Measurements from ENCODE around the gene RBMX. TPM values are rescaled to one million over a fixed set of nuclear protein-coding genes. Genes with fewer than 3 reads are reported as not detected.

Gene RBMX
- total and polyA plus RNA-seq, 2 of the 4 experiments (the other 2 are of a cell fraction) = 151 to 337 TPM

DNA sequence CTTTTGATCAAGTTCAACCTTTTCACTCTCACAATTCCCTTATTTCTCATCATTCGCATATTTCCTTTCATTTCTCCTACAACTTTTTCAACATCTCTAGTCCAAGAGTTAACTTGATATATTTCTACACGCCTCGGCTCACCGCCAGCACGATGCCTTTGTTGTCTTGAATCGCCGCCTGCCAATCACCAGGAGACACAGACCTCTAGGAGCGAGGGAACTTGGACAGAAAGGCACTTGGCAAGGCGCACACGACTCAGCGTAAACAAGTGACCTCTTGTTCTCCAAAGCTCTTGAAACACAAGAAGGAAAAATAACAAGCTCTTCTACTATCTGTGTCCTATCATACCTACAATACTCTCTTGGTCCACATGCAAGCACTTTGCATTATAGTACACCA, 27.1 kb upstream of the RBMX start:
- no peak overlapping the region for H2BK15ac ChIP-seq (ENCODE audit: low read depth, low read length)
- no peak overlapping the region for H2AK9ac ChIP-seq (replicated peaks; ENCODE audit: low read depth, low read length, poor library complexity)
- no peaks in the 10 kb centered on the region for H4K20me1 ChIP-seq (ENCODE audit: insufficient read depth, low read length)
- no peak overlapping the region for H2AFZ ChIP-seq (replicated peaks; ENCODE audit: low read length, poor library complexity)
- no peaks in the 10 kb centered on the region for H3K27me3 ChIP-seq (ENCODE audit: control insufficient read depth, insufficient read depth, low read length)
- H3K79me1 ChIP-seq (ENCODE audit: low read depth in 1 of 2, low read length in 2 of 2) = no peaks in the 10 kb centered on the region
- DNase-seq (no peak), ATAC-seq (ENCODE audit: low read depth) (no peak)
- no peak overlapping the region for H4K5ac ChIP-seq (ENCODE audit: low read depth, low read length)
- no peak overlapping the region for H2BK5ac ChIP-seq (ENCODE audit: low read depth, low read length, poor library complexity, severe bottlenecking)
- no peak overlapping the region for H3K56ac ChIP-seq (ENCODE audit: extremely low read depth, insufficient read depth, low read length)
- no peaks in the 10 kb centered on the region for H3K36me3 ChIP-seq (ENCODE audit: control insufficient read depth, insufficient read depth, low read length)
- no peak overlapping the region for H3K9ac ChIP-seq (ENCODE audit: low read depth, low read length)
- no peak overlapping the region for H3K14ac ChIP-seq (replicated peaks; ENCODE audit: low read depth, low read length)
- no peaks in the 10 kb centered on the region for H3K4me1 ChIP-seq (ENCODE audit: control insufficient read depth, insufficient read depth, low read length)
- H4K91ac ChIP-seq (ENCODE audit: insufficient read depth, low read depth, low read length) = no peak overlapping the region
- ChIA-PET POLR2A (ENCODE audit: unreplicated experiment) (no interaction called here), CTCF (no interaction called here)
- no peak overlapping the region for H3K4me3 ChIP-seq (ENCODE audit: insufficient read depth, low read depth, low read length)
- TF ChIP-seq MAFK (IDR thresholded peaks at IDR 0.05; ENCODE audit: low read depth, low read length) (no peak), NFE2L2 (IDR thresholded peaks at IDR 0.05; ENCODE audit: low read depth, low read length) (no peak), CHD1 (IDR thresholded peaks at IDR 0.05; ENCODE audit: low read depth, low read length) (no peak), RAD21 (IDR thresholded peaks at IDR 0.05; ENCODE audit: low read length) (no peak), USF2 (IDR thresholded peaks at IDR 0.05; ENCODE audit: low read depth, low read length) (no peak), RFX5 (IDR thresholded peaks at IDR 0.05; ENCODE audit: low read depth, low read length) (no peak)
- H2BK120ac ChIP-seq (ENCODE audit: low read depth, low read length) = no peak overlapping the region
- WGBS, 2 experiments (ENCODE audit: extremely low coverage in 2 of 2, insufficient read length in 1 of 2) = 72 to 100% methylated on average over 1 to 8 of the region's 11 CpGs
- H3K9me3 ChIP-seq (ENCODE audit: control insufficient read depth, insufficient read depth, low read length) = no peaks in the 10 kb centered on the region
- no peak overlapping the region for H3K18ac ChIP-seq (ENCODE audit: low read depth, low read length)
- H3K27ac ChIP-seq (ENCODE audit: insufficient read depth, low read length) = no peak overlapping the region
- H2BK20ac ChIP-seq (ENCODE audit: low read depth, low read length) = no peak overlapping the region
- H2AK5ac ChIP-seq (ENCODE audit: low read depth, low read length) = no peak overlapping the region
- intact Hi-C loops (cut with micrococcal nuclease) = no loop called here
- no peak overlapping the region for H3K4ac ChIP-seq (ENCODE audit: low read depth, low read length)
- H3K9me1 ChIP-seq (ENCODE audit: insufficient read depth, low read length) = no peaks in the 10 kb centered on the region
- BruUV-seq (replicated peaks) = no TSS peak
- in situ Hi-C loops (cut with MboI; ENCODE audit: low sequenced_read_pairs) = no loop called here
- dilution Hi-C loops (cut with HindIII; ENCODE audit: low sequenced_read_pairs, unreplicated experiment) = no loop called here
- no peak overlapping the region for H4K8ac ChIP-seq (ENCODE audit: low read depth in 2 of 2, low read length in 2 of 2)
- no peak overlapping the region for H3K23ac ChIP-seq (ENCODE audit: low read depth, low read length)
- H3K4me2 ChIP-seq (ENCODE audit: low read depth, low read length) = no peak overlapping the region
